GM13977 (cell line): ENCODE data around the gene GPHN.

ENCODE experiments used
- DNase-seq: peaks from one replicate; pipeline ENCODE4 v3.0.0; 2012; ENCODE audit warnings: low spot score
- in situ Hi-C: fragments of 300-500 bp; cut with MboI; formaldehyde crosslinking; loops from one replicate; pipeline ENCODE4 v1.12.0; 2022; ENCODE audit warnings: low sequenced_read_pairs, low pct_unique_long_range_greater_than_20kb, mixed read lengths, inconsistent platforms; ENCODE audit not compliant: unreplicated experiment
- TF ChIP-seq, protein P1 (sequence below): IDR thresholded peaks from 2 replicates; pipeline ENCODE4 v1.5.1; 2012; ENCODE audit warnings: mild to moderate bottlenecking, control low read depth; ENCODE audit not compliant: insufficient read depth; ENCODE audit errors: extremely low read depth, missing control alignments

The GPHN gene

DNA sequence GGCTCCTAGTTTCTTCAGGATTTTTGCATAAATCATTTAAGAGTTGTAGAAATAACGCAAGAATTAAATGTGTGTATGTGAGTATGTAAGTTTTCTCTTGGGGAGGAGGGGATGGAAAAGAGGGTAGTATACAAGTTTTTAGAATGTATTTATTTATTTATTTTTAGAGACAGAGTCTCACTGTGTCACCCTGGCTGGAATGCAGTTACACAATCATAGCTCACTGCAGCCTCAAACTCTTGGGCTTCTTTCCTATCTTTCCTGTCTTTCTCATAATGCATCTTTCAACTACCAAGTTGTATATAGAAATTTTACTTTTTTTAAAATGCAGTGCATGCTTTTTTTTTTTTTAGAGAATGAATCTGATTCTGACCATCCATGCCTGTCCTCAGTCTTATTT, 412.2 kb downstream of the GPHN start:
- TF ChIP-seq, protein P1, sequence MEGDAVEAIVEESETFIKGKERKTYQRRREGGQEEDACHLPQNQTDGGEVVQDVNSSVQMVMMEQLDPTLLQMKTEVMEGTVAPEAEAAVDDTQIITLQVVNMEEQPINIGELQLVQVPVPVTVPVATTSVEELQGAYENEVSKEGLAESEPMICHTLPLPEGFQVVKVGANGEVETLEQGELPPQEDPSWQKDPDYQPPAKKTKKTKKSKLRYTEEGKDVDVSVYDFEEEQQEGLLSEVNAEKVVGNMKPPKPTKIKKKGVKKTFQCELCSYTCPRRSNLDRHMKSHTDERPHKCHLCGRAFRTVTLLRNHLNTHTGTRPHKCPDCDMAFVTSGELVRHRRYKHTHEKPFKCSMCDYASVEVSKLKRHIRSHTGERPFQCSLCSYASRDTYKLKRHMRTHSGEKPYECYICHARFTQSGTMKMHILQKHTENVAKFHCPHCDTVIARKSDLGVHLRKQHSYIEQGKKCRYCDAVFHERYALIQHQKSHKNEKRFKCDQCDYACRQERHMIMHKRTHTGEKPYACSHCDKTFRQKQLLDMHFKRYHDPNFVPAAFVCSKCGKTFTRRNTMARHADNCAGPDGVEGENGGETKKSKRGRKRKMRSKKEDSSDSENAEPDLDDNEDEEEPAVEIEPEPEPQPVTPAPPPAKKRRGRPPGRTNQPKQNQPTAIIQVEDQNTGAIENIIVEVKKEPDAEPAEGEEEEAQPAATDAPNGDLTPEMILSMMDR = no peak
- in situ Hi-C loops = no loop called here
- DNase-seq = no peak

DNA sequence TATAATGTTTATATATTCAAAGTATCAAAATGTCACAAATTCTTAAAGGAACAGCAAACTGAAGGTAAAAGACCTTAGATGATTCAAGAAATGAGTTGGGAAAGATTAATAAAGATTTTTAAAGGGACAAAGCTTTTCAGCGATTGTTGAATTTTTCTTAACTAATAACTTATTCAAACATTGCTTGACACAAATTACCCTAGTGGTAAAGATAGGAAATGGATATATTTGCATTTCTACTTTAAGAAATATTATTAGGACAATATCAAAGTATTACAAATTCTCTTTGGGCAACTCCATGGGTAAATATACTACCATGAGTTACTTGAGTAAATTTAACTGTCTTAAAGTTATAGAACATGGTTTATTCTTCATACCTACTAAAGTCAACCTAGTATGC, 415.3 kb downstream of the GPHN start:
- no peak for DNase-seq
- TF ChIP-seq, protein P1 = no peak
- in situ Hi-C loops = no loop called here

DNA sequence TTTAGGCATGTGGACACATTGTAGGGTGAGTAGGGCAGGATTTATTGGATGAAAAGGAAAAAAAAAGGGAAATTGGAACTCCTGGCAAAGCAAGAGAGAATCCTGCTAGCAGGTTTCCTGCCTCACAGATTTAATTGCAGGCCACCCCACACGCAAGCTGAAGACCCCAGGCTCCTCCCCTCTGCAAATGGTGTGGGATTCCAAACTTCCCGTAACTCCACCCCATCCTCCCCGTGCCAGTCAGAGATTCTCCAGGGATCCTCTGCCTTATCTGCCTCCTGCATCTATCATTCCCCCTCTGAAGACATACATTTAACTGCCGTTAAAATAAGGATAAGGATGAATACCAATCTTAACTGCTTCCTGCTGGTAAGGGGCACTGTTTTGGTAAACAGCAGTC, 431.5 kb downstream of the GPHN start:
- DNase-seq = no peak
- in situ Hi-C loops = no loop called here
- TF ChIP-seq, protein P1 = no peak

DNA sequence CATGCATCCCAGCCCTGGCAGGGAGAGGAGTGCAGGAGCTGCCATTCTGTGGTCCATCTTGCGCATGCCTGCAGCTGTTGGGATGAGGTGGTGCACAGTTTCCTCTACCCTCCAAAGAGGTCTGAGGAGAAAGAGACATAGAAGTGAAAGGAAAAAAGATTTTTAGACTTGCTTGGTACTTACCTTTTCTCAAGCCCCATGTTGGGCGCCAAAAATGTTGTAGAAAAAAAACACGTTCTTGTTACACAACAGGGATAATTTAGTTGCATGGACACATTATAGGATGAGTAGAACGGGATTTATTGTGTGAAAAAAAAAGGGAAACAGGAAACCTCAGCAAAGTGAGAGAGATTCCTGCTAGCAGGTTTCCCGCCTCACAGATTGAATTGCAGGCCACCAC, 436.9 kb downstream of the GPHN start:
- TF ChIP-seq, protein P1 = no peak
- in situ Hi-C loops = no loop called here
- no peak for DNase-seq

DNA sequence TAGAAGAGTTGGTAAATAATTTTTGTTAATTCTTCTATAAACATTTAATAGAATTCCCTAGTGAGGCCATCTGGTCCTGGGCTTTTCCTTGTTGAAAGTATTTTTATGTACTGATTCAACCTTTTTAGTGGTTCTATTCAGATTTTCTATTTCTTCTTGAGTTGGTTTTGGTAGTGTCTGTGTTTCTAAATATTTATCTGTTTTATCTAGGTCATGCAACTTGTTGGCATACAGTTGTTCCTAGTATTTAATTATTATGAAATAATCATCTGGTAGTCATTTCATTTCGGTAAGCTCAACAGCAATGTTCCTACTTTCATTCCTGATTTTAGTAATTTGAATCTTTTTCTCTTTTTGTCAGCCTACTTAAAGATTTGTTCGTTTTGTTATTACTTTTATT, 447.2 kb downstream of the GPHN start:
- TF ChIP-seq, protein P1 = no peak
- in situ Hi-C loops = no loop called here
- no peak for DNase-seq

DNA sequence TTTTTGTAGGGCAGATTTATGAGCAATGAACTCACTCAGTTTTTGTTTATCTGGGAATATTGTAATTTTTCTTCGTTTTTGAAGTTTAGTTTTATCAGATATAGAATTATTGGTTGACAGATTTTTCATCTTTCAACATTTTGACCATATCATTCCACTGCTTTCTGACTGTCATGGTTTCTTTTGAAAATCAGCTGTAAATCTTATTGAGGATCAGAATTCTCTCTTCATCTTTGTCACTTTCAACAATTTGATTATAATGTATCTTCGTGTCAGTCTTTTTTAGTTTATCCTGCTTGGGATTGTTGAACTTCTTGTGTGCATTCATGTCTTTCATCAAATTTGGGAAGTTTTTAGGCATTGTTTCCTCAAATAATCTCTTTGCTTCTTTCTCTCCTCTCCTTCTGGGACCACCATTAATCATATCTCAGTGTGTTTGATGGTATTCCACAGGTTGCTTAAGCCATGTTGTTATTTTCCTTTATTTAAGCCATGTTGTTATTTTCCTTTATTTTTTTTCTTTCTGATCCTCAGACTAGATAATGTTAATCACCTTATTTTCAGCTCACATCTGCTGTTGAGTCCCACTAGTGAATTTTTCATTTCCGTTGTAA, 451.6 kb downstream of the GPHN start:
- in situ Hi-C loops = no loop called here
- DNase-seq = no peak
- TF ChIP-seq, protein P1 = no peak

DNA sequence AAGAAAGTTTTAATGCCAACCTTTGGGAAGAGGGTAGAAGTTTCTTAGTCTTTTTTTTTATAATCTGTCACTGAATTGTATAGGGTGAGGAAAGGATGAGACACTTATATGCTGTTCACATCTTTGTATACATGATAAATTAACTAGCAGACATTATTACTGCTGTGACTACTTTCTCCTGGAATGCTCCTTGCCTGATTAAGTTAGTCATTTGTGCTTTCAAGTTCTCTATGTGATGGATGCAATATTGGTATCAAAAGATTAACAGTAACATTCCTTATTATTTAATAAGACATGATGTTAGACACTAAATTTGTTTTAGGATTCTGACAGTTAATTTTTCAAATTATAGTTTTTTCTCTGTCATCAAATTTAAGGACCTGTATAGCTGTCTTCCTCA, 457.9 kb downstream of the GPHN start:
- in situ Hi-C loops = no loop called here
- no peak for DNase-seq
- TF ChIP-seq, protein P1 = no peak
